Nephron (organoid): ENCODE data around the gene PHTF2.

Experiments
- H3K27ac Mint-ChIP-seq, 3 experiments: 2 replicates each; pipeline ENCODE4 v1.8.0; 2020; ENCODE audit warnings: mixed read lengths in 3 of 3, mild to moderate bottlenecking in 2 of 3, moderate library complexity in 1 of 3
- H3K27me3 Mint-ChIP-seq: 2 replicates; pipeline ENCODE4 v1.8.0; 2021; ENCODE audit warnings: low read depth, mild to moderate bottlenecking, moderate library complexity, mixed read lengths
- H3K36me3 Mint-ChIP-seq: 2 replicates; pipeline ENCODE4 v1.8.0; 2020; ENCODE audit warnings: low read depth, mixed read lengths
- H3K4me1 Mint-ChIP-seq: 2 replicates; pipeline ENCODE4 v1.8.0; 2020; ENCODE audit warnings: mixed read lengths
- H3K4me3 Mint-ChIP-seq, 3 experiments: 2 replicates each; pipeline ENCODE4 v1.8.0; 2020; ENCODE audit warnings: mild to moderate bottlenecking in 3 of 3, mixed read lengths in 3 of 3, moderate library complexity in 2 of 3
- H3K9me3 Mint-ChIP-seq: 2 replicates; pipeline ENCODE4 v1.8.0; 2020; ENCODE audit warnings: mixed read lengths
- TF ChIP-seq, protein P1 (sequence below), 3 experiments: fragments of 200-600 bp; sonication (generic); IDR thresholded peaks; one replicate each; pipeline ENCODE4 v1.5.0; 2021; ENCODE audit warnings: antibody characterized with exemption in 3 of 3; ENCODE audit not compliant: unreplicated experiment in 3 of 3

Gene PHTF2

DNA sequence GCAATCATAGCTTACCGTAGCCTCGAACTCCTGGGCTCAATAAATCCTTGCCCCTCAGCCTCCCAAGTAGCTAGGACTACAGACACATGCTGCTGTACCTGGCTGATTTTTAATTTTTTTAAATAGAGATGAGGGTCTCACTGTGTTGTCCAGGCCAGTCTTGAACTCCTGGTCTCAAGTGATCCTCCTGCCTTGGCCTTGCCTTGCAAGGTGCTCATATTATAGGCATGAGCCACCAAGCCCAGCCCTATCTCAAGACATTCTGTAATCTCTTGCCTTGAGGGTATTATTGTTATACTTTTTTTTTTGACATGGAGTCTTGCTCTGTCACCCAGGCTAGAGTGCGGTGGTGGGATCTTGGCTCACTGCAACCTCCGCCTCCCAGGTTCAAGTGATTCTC lies 86.6 kb downstream of the PHTF2 start:
- no peaks in the 10 kb centered on the region for H3K9me3 Mint-ChIP-seq
- H3K4me1 Mint-ChIP-seq, result no peaks in the 10 kb centered on the region
- H3K27ac Mint-ChIP-seq, result no peak overlapping the region
- H3K36me3 Mint-ChIP-seq, result no peaks in the 10 kb centered on the region
- no peak overlapping the region for H3K4me3 Mint-ChIP-seq
- H3K27me3 Mint-ChIP-seq, result no peaks in the 10 kb centered on the region
- TF ChIP-seq, protein P1, sequence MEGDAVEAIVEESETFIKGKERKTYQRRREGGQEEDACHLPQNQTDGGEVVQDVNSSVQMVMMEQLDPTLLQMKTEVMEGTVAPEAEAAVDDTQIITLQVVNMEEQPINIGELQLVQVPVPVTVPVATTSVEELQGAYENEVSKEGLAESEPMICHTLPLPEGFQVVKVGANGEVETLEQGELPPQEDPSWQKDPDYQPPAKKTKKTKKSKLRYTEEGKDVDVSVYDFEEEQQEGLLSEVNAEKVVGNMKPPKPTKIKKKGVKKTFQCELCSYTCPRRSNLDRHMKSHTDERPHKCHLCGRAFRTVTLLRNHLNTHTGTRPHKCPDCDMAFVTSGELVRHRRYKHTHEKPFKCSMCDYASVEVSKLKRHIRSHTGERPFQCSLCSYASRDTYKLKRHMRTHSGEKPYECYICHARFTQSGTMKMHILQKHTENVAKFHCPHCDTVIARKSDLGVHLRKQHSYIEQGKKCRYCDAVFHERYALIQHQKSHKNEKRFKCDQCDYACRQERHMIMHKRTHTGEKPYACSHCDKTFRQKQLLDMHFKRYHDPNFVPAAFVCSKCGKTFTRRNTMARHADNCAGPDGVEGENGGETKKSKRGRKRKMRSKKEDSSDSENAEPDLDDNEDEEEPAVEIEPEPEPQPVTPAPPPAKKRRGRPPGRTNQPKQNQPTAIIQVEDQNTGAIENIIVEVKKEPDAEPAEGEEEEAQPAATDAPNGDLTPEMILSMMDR (IDR thresholded peaks at IDR 0.05; ENCODE audit: unreplicated experiment in 3 of 3), result no peak

DNA sequence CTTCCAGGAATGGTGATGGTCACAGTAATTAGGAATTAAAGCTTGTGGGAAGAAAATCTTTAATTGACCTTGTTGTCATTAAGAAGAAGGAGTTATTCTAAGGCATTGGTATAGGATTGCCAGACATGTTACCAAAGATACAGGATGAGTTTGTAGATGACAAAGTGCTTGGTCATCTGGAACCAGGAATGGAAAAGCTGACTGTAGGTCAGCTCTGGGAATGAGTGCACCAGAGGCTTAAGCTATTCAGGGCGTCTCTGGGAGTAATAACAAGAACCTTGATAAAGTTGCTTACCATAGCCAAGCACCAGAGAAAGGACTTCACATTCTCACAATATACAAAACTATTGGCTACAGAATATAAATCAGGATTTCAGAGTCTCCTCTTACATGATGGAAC lies 89.0 kb downstream of the PHTF2 start:
- H3K36me3 Mint-ChIP-seq, result no peaks in the 10 kb centered on the region
- H3K27ac Mint-ChIP-seq, result no peak overlapping the region
- H3K9me3 Mint-ChIP-seq, result no peaks in the 10 kb centered on the region
- no peak overlapping the region for H3K4me3 Mint-ChIP-seq
- TF ChIP-seq, protein P1 (IDR thresholded peaks at IDR 0.05; ENCODE audit: unreplicated experiment in 3 of 3), result no peak
- no peaks in the 10 kb centered on the region for H3K4me1 Mint-ChIP-seq
- H3K27me3 Mint-ChIP-seq, result no peaks in the 10 kb centered on the region

DNA sequence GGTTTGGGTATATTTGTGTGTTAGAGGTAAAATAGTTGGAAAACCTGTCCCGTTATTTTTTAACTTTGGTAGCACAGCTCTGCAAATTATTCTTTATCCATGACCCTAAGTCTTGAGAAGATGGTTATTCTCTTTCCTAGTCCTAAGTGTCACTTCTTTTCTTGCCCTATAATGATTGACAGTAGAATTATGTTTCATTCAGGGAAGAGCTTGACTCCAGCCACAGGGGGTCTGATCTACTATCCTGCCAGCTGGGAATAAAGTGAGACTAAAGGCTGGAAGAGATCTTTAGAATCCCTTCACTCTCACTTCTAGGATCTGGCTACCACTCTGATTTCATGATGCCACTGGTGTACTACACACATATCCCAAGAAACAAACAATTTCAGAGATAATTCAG lies 90.4 kb downstream of the PHTF2 start:
- no peaks in the 10 kb centered on the region for H3K4me1 Mint-ChIP-seq
- no peak overlapping the region for H3K27ac Mint-ChIP-seq
- no peak overlapping the region for H3K4me3 Mint-ChIP-seq
- TF ChIP-seq, protein P1 (IDR thresholded peaks at IDR 0.05; ENCODE audit: unreplicated experiment in 3 of 3), result no peak
- H3K27me3 Mint-ChIP-seq, result no peaks in the 10 kb centered on the region
- H3K36me3 Mint-ChIP-seq, result no peaks in the 10 kb centered on the region
- H3K9me3 Mint-ChIP-seq, result no peaks in the 10 kb centered on the region

DNA sequence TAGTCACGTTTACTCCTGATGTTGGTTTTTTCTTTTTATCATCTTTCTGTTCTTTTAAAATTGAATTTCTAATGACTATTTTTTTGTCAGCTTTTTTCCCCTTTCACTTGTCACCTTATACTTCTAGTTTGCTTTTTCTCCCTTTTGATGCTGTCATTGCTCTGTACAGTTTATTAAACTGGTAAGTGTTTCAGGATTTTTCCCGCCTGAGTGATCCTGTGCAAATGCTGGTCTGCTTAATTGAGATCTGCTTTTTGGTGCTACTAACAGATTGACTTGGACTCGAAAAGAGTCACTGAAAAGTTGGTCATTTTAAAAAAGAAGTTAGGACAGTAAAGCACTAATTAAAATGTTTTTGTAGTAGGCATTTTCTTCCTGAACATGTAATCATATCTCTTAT lies 95.2 kb downstream of the PHTF2 start:
- TF ChIP-seq, protein P1 (IDR thresholded peaks at IDR 0.05; ENCODE audit: unreplicated experiment in 3 of 3), result no peak

DNA sequence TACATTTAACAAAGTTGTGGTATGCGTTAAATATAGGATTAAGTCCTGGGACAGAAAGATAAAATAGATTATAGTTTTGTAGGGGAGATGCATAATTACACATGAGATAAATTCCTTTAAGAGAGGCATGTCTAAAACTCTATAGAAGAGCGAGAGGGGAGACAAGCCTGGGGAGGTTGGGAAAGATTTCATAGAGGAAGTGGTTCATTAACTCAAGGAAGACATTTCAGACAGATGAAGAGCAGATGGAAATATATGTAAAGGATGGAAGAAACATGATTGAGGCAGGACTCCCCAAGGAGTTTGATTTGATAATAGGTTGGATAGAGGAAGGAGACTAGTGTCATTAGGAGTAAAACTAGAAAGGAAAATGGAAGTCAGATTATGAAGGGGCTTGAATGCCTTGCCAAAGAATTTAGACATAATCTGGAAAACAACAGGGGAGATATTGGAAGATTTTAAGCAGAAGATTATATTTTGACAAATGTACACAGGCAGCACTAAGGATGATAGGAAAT lies 96.1 kb downstream of the PHTF2 start:
- H3K36me3 Mint-ChIP-seq, result no peaks in the 10 kb centered on the region
- TF ChIP-seq, protein P1 (IDR thresholded peaks at IDR 0.05; ENCODE audit: unreplicated experiment in 3 of 3), result no peak
- no peak overlapping the region for H3K27ac Mint-ChIP-seq
- H3K9me3 Mint-ChIP-seq, result no peaks in the 10 kb centered on the region
- no peak overlapping the region for H3K4me3 Mint-ChIP-seq
- no peaks in the 10 kb centered on the region for H3K4me1 Mint-ChIP-seq
- no peaks in the 10 kb centered on the region for H3K27me3 Mint-ChIP-seq

More for the DNA sequence above, 95.2 kb downstream of the PHTF2 start:
- Mint-ChIP-seq H3K36me3 (no peaks in the 10 kb centered on the region), H3K9me3 (no peaks in the 10 kb centered on the region), H3K27ac (no peak overlapping the region), H3K4me1 (no peaks in the 10 kb centered on the region), H3K4me3 (no peak overlapping the region), H3K27me3 (no peaks in the 10 kb centered on the region)

DNA sequence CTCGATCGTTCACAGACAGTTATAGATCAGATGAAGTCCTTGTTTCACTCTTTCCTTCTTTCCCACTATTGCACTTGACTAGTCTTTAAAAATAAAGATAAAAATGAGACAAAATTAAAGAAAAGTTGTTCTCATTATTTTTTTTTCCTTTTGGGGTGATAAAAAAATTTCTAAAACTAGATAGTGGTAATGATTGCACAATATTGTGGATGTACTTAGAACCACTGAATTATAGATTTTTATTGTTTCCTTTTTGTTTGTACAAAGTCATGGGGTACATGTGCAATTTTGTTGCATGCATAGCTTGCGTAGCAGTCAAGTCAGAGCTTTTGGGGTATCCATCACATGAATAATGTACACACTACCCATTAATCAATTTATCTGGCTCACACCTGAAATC lies 97.3 kb downstream of the PHTF2 start:
- no peaks in the 10 kb centered on the region for H3K36me3 Mint-ChIP-seq
- TF ChIP-seq, protein P1 (IDR thresholded peaks at IDR 0.05; ENCODE audit: unreplicated experiment in 3 of 3), result no peak
- H3K9me3 Mint-ChIP-seq, result no peaks in the 10 kb centered on the region
- no peak overlapping the region for H3K27ac Mint-ChIP-seq
- H3K4me1 Mint-ChIP-seq, result no peaks in the 10 kb centered on the region
- H3K27me3 Mint-ChIP-seq, result no peaks in the 10 kb centered on the region
- no peak overlapping the region for H3K4me3 Mint-ChIP-seq
